LHCN-M2 (cell line): ENCODE measurements around the gene GCNT1. TPM values are rescaled to one million over a fixed set of nuclear protein-coding genes. Genes with fewer than 3 reads are reported as not detected.
A peak's percentile ranks its signal among the peaks of the same experiment; 100 is the strongest.
"Not testable (repeated sequence)": the region's sequence is repeated elsewhere in the genome, so short reads cannot be mapped to it uniquely, and the experiment has no call there.

Experiments used
- DNase-seq: peaks from one replicate; pipeline ENCODE4 v3.0.0-alpha.2; 2012; ENCODE audit warnings: low read depth
- total RNA-seq: library from RNA; depleted of rRNA; stranded (reverse); fragments of >200 nt; gene quantifications from 2 replicates; pipeline ENCODE4 v1.2.3, GENCODE V29; 2014; rRNA removed

The GCNT1 gene
- total RNA-seq, 1 experiment from 2014 or later, result 15.4 TPM

GRCh38 chr9:76532877-76533276 lies 73.9 kb downstream of the GCNT1 start:
- not testable (repeated sequence) for DNase-seq

GRCh38 chr9:76534026-76534425 lies 75.0 kb downstream of the GCNT1 start:
- peak; percentile 65 for DNase-seq

- no peak for DNase-seq
These were observed 78.2 kb downstream of the GCNT1 start for GRCh38 chr9:76537150-76537646.

- DNase-seq, result no peak
These were observed 80.2 kb downstream of the GCNT1 start for GRCh38 chr9:76539180-76539579.

GRCh38 chr9:76542360-76542759 lies 83.4 kb downstream of the GCNT1 start:
- DNase-seq, result no peak

- DNase-seq, result peak; percentile 54
These were observed 86.2 kb downstream of the GCNT1 start for GRCh38 chr9:76545191-76545590.

GRCh38 chr9:76552181-76552580 lies 93.2 kb downstream of the GCNT1 start:
- DNase-seq, result no peak

GRCh38 chr9:76552751-76553455 lies 93.9 kb downstream of the GCNT1 start:
- no peak for DNase-seq

- no peak for DNase-seq
These were observed 94.7 kb downstream of the GCNT1 start for GRCh38 chr9:76553680-76554079.

Other genes with a start within 250 kb of the GCNT1 start
- gene RFK, start 64.8 kb upstream of the GCNT1 start, total RNA-seq, result 33.8 and 36.9 TPM in 2 replicates